ENCODE data around the gene XDH. TPM values are rescaled to one million over a fixed set of nuclear protein-coding genes. Genes with fewer than 3 reads are reported as not detected.

The XDH gene
- total RNA-seq, 1 experiment from 2014 or later: 1.4 TPM

DNA sequence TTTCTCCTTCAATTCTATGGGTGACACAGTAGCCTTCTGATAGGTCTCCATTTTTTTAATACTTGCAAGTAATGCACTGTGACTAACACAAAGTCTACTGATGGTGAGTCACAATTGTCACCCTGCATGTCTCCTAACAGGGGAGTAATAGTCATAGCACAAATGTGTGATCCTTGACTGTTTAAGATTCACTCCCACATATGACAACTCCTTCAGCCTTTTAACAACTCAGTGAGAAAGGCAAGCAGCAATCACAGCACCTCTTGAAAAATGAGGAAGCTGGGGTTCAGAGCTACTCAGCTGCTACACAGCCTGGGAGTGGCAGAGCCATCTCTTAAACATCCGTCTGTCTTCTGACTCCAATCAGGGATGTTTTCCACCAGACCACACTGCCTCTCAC, 116.8 kb downstream of the XDH start:
- H3K4me1 Mint-ChIP-seq (ENCODE audit: low read depth, unreplicated experiment): no peaks in the 10 kb centered on the region
- no TSS peak for BruUV-seq (replicated peaks)
- no peaks in the 10 kb centered on the region for H3K36me3 ChIP-seq (ENCODE audit: control insufficient read depth, insufficient read depth, low read length)
- H3K27me3 Mint-ChIP-seq (ENCODE audit: insufficient read depth, unreplicated experiment): peaks cover 9% of the 10 kb centered on the region
- H3K36me3 Mint-ChIP-seq (ENCODE audit: insufficient read depth, unreplicated experiment): no peaks in the 10 kb centered on the region
- H3K4me3 ChIP-seq (ENCODE audit: low read depth, low read length): no peak overlapping the region
- no peak for DNase-seq
- POLR2A ChIA-PET: no interaction called here
- no peaks in the 10 kb centered on the region for H3K4me1 ChIP-seq
- intact Hi-C loops (cut with micrococcal nuclease; ENCODE audit: unreplicated experiment): no loop called here
- TF ChIP-seq, protein P1, sequence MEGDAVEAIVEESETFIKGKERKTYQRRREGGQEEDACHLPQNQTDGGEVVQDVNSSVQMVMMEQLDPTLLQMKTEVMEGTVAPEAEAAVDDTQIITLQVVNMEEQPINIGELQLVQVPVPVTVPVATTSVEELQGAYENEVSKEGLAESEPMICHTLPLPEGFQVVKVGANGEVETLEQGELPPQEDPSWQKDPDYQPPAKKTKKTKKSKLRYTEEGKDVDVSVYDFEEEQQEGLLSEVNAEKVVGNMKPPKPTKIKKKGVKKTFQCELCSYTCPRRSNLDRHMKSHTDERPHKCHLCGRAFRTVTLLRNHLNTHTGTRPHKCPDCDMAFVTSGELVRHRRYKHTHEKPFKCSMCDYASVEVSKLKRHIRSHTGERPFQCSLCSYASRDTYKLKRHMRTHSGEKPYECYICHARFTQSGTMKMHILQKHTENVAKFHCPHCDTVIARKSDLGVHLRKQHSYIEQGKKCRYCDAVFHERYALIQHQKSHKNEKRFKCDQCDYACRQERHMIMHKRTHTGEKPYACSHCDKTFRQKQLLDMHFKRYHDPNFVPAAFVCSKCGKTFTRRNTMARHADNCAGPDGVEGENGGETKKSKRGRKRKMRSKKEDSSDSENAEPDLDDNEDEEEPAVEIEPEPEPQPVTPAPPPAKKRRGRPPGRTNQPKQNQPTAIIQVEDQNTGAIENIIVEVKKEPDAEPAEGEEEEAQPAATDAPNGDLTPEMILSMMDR (IDR thresholded peaks at IDR 0.05; ENCODE audit: insufficient read depth in 1 of 2, low read depth in 1 of 2, low read length in 1 of 2, severe bottlenecking in 1 of 2, unreplicated experiment in 1 of 2): no peak
- H3K4me3 Mint-ChIP-seq (ENCODE audit: unreplicated experiment): no peak overlapping the region
- H3K27ac Mint-ChIP-seq (ENCODE audit: unreplicated experiment): no peak overlapping the region
- no peaks in the 10 kb centered on the region for H3K27me3 ChIP-seq (replicated peaks; ENCODE audit: control insufficient read depth, insufficient read depth, low read length)
- no peaks in the 10 kb centered on the region for H3K9me3 ChIP-seq
- CTCF ChIA-PET: no interaction called here
- H3K9me3 Mint-ChIP-seq (ENCODE audit: unreplicated experiment): no peaks in the 10 kb centered on the region

DNA sequence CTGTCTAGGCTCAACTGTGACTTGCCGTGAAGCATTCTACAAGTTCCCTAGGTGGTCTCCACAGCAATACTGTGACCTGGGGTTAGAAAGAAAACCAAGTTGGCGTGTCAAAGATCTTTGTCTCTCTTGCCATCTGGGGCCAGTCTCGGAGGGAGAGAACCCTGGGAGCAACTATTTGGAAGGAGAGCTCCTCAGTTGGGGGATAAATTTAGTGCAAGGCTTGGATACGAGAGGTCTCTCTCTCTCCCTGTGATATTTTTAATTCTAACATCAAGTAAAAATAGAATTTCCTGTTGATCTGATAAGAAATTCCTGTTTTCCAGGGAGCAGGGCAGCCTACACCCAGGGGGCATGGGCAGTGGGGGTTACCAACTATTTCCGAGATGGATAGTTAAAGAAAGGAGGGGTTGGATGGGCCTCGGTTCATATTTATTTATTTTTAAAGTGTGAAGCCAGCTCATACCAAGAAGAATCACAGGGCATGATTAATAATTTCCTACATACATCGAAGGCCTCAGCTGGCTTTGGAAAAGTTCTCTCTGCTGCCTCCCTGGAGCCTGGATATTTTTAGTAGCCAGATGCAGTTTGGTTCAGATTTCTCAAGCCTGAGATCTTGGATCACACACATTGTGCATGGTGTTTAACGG, 117.8 kb downstream of the XDH start:
- TF ChIP-seq, protein P1 (IDR thresholded peaks at IDR 0.05; ENCODE audit: insufficient read depth in 1 of 2, low read depth in 1 of 2, low read length in 1 of 2, severe bottlenecking in 1 of 2, unreplicated experiment in 1 of 2): no peak
- no peaks in the 10 kb centered on the region for H3K9me3 Mint-ChIP-seq (ENCODE audit: unreplicated experiment)
- ChIA-PET POLR2A (no interaction called here), CTCF (no interaction called here)
- no peak for DNase-seq
- intact Hi-C loops (cut with micrococcal nuclease; ENCODE audit: unreplicated experiment): no loop called here
- H3K4me1 Mint-ChIP-seq (ENCODE audit: low read depth, unreplicated experiment): no peaks in the 10 kb centered on the region
- no peak overlapping the region for H3K27ac Mint-ChIP-seq (ENCODE audit: unreplicated experiment)
- no TSS peak for BruUV-seq (replicated peaks)
- Histone ChIP-seq H3K4me3 (ENCODE audit: low read depth, low read length) (no peak overlapping the region), H3K36me3 (ENCODE audit: control insufficient read depth, insufficient read depth, low read length) (no peaks in the 10 kb centered on the region), H3K27me3 (replicated peaks; ENCODE audit: control insufficient read depth, insufficient read depth, low read length) (no peaks in the 10 kb centered on the region), H3K4me1 (no peaks in the 10 kb centered on the region), H3K9me3 (no peaks in the 10 kb centered on the region)
- H3K36me3 Mint-ChIP-seq (ENCODE audit: insufficient read depth, unreplicated experiment): no peaks in the 10 kb centered on the region
- H3K4me3 Mint-ChIP-seq (ENCODE audit: unreplicated experiment): no peak overlapping the region
- peaks cover 9% of the 10 kb centered on the region for H3K27me3 Mint-ChIP-seq (ENCODE audit: insufficient read depth, unreplicated experiment)

DNA sequence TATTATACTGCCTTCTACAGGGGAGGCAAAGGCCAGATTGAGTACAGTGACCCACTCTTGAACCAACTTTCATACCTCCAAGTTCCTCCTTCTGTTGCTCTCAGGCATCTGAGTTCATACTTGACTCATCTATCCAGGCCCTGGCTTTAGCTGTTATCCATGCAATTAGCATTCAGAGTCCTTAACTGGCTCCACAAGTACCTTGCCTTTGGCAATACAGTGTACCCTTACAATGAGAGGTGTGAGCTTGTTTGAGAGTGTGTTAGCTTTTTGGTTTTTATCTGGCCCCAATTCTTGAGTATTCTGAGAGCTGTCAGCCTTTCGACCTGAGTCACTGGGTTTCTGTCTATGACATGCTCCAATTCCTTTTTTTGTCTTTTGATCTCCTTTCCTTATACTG, 120.3 kb downstream of the XDH start:
- DNase-seq: peak in 1 of 2 experiments; percentile 2
- intact Hi-C loops (cut with micrococcal nuclease; ENCODE audit: unreplicated experiment): no loop called here
- ChIA-PET POLR2A (no interaction called here), CTCF (no interaction called here)
- no peaks in the 10 kb centered on the region for H3K27me3 ChIP-seq (replicated peaks; ENCODE audit: control insufficient read depth, insufficient read depth, low read length)
- no peak overlapping the region for H3K4me3 ChIP-seq (ENCODE audit: low read depth, low read length)
- Mint-ChIP-seq H3K27ac (ENCODE audit: unreplicated experiment) (no peak overlapping the region), H3K36me3 (ENCODE audit: insufficient read depth, unreplicated experiment) (no peaks in the 10 kb centered on the region), H3K4me1 (ENCODE audit: low read depth, unreplicated experiment) (no peaks in the 10 kb centered on the region), H3K9me3 (ENCODE audit: unreplicated experiment) (no peaks in the 10 kb centered on the region), H3K4me3 (ENCODE audit: unreplicated experiment) (no peak overlapping the region), H3K27me3 (ENCODE audit: insufficient read depth, unreplicated experiment) (peaks cover 9% of the 10 kb centered on the region)
- H3K9me3 ChIP-seq: no peaks in the 10 kb centered on the region
- H3K4me1 ChIP-seq: no peaks in the 10 kb centered on the region
- BruUV-seq (replicated peaks): no TSS peak
- TF ChIP-seq, protein P1 (IDR thresholded peaks at IDR 0.05; ENCODE audit: insufficient read depth in 1 of 2, low read depth in 1 of 2, low read length in 1 of 2, severe bottlenecking in 1 of 2, unreplicated experiment in 1 of 2): no peak
- H3K36me3 ChIP-seq (ENCODE audit: control insufficient read depth, insufficient read depth, low read length): no peaks in the 10 kb centered on the region
